Neuronal stem cell (in vitro differentiated cells): ENCODE data around the gene MPPED1.
A peak's percentile ranks its signal among the peaks of the same experiment; 100 is the strongest.

ENCODE experiments used
- DNase-seq: peaks from one replicate; pipeline ENCODE4 v3.0.0-alpha.2; 2013; ENCODE audit warnings: low spot score
- H2AFZ ChIP-seq: one replicate; pipeline ENCODE4 v1.6.1; 2013; ENCODE audit warnings: mild to moderate bottlenecking, low read length, inconsistent platforms
- H2AK5ac ChIP-seq: 2 replicates; pipeline ENCODE4 v1.6.1; 2013; ENCODE audit warnings: low read depth, mild to moderate bottlenecking, inconsistent platforms, low read length, moderate library complexity, mixed read lengths
- H2BK120ac ChIP-seq: 2 replicates; pipeline ENCODE4 v1.6.1; 2013; ENCODE audit warnings: low read depth, mild to moderate bottlenecking, inconsistent platforms, low read length, moderate library complexity, mixed read lengths
- H2BK12ac ChIP-seq: one replicate; pipeline ENCODE4 v1.6.1; 2013; ENCODE audit warnings: low read length, inconsistent platforms
- H2BK15ac ChIP-seq: 2 replicates; pipeline ENCODE4 v1.6.1; 2013; ENCODE audit warnings: mild to moderate bottlenecking, low read length, inconsistent platforms, mixed read lengths
- H2BK5ac ChIP-seq: one replicate; pipeline ENCODE4 v1.6.1; 2013; ENCODE audit warnings: inconsistent platforms, mild to moderate bottlenecking, low read length, moderate library complexity
- H3K14ac ChIP-seq: one replicate; pipeline ENCODE4 v1.6.1; 2013; ENCODE audit warnings: low read length, inconsistent platforms
- H3K18ac ChIP-seq: 2 replicates; pipeline ENCODE4 v1.6.1; 2013; ENCODE audit warnings: low read length, inconsistent platforms
- H3K23ac ChIP-seq: 2 replicates; pipeline ENCODE4 v1.6.1; 2013; ENCODE audit warnings: low read depth, mild to moderate bottlenecking, mixed read lengths, low read length, inconsistent platforms; ENCODE audit not compliant: poor library complexity
- H3K27ac ChIP-seq: replicated peaks from 3 replicates; pipeline ENCODE4 v1.5.1; 2013; ENCODE audit warnings: low read length, inconsistent platforms
- H3K27me3 ChIP-seq, 3 experiments: 2 replicates each; pipeline ENCODE4 v1.6.1; 2013; ENCODE audit warnings: low read length in 3 of 3, mild to moderate bottlenecking in 2 of 3, inconsistent platforms in 1 of 3, low read depth in 1 of 3, mixed read lengths in 1 of 3, moderate library complexity in 1 of 3; ENCODE audit not compliant: control insufficient read depth in 3 of 3, insufficient read depth in 3 of 3
- H3K36me3 ChIP-seq, 2 donors: replicated peaks in 1 of 2; 2 replicates each; pipeline ENCODE4 v1.6.1; 2013; ENCODE audit warnings: low read length in 2 of 2; ENCODE audit not compliant: control insufficient read depth in 2 of 2, insufficient read depth in 2 of 2
- H3K4ac ChIP-seq: 2 replicates; pipeline ENCODE4 v1.6.1; 2013; ENCODE audit warnings: inconsistent platforms, mild to moderate bottlenecking, low read length, moderate library complexity
- H3K4me1 ChIP-seq, 2 donors: 1 replicate in 1 of 2; 2 replicates in 1 of 2; pipeline ENCODE4 v1.6.1; 2013; ENCODE audit warnings: low read length in 2 of 2, low read depth in 1 of 2; ENCODE audit not compliant: control insufficient read depth in 2 of 2, insufficient read depth in 1 of 2
- H3K4me2 ChIP-seq: one replicate; pipeline ENCODE4 v1.6.1; 2013; ENCODE audit warnings: mild to moderate bottlenecking, low read length, inconsistent platforms; ENCODE audit not compliant: insufficient read depth, poor library complexity, severe bottlenecking
- H3K4me3 ChIP-seq, 2 donors: 2 replicates each; pipeline ENCODE4 v1.5.1; 2013; ENCODE audit warnings: low read length in 2 of 2, mild to moderate bottlenecking in 2 of 2, inconsistent platforms in 1 of 2, moderate library complexity in 1 of 2
- H3K79me1 ChIP-seq: one replicate; pipeline ENCODE4 v1.6.1; 2013; ENCODE audit warnings: low read depth, mild to moderate bottlenecking, inconsistent platforms, low read length, moderate library complexity
- H3K9ac ChIP-seq: one replicate; pipeline ENCODE4 v1.6.1; 2013; ENCODE audit warnings: mild to moderate bottlenecking, low read depth, low read length, inconsistent platforms; ENCODE audit not compliant: poor library complexity
- H3K9me3 ChIP-seq, 2 donors: replicated peaks in 1 of 2; 2 replicates each; pipeline versions ENCODE3 to v1.6.1; 2013; ENCODE audit warnings: low read length in 2 of 2, mild to moderate bottlenecking in 2 of 2, inconsistent platforms in 1 of 2, low read depth in 1 of 2, mixed read lengths in 1 of 2, moderate library complexity in 1 of 2; ENCODE audit not compliant: control insufficient read depth in 2 of 2, insufficient read depth in 1 of 2
- H4K8ac ChIP-seq: one replicate; pipeline ENCODE4 v1.6.1; 2013; ENCODE audit warnings: low read depth, mild to moderate bottlenecking, inconsistent platforms, low read length, moderate library complexity
- H4K91ac ChIP-seq: one replicate; pipeline ENCODE4 v1.6.1; 2013; ENCODE audit warnings: low read length, low read depth, mild to moderate bottlenecking, inconsistent platforms; ENCODE audit not compliant: poor library complexity
- WGBS, 2 donors: extraction: QIAGEN DNeasy Blood & Tissue Kit; methylation state at CpG; one replicate each; pipeline ENCODE4 v1.1.7; 2013; ENCODE audit warnings: missing lambda C conversion rate in 2 of 2, mixed read lengths in 1 of 2; ENCODE audit not compliant: insufficient read length in 2 of 2, insufficient replicate concordance in 1 of 2; ENCODE audit errors: extremely low coverage in 2 of 2; 5-methylcytosine and 5-hydroxymethylcytosine counted together

The MPPED1 gene

DNA sequence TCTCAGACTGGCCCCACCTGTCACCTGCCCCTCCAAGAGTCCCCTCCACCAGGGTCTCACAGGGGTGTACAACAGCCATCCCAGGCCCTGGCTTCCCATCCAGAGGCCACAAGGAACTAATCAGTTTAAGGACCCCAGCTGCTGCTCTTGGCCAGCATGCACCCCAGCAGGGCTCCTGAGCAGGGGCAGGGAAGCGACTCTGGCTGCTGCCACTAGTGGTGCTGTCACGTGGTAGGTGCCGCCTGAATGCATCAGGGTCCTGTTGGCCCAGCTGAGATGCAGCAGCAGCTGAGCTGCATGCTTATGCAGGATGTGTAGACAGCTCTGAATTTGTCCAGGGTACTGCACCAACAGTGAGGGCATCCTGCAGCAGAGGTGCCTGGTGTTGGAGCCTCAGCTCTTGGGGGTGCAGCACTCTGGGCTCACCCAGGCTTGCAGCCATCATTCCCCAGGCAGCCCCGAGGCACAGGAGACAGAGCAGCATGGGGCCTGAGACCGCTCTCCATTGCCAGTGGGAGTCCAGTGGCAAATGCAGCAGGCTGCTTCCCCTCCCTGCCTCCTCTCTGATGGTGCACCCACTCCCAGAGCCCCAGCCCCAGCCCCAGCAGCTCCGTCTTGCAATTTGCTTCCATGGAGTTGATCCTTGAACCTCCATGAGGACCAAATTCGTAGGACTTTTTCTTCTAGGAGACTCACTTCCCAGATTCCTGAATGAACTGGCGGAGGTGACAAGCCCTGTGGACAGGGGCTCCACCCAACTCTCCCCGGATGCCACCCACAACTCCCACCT, 98.7 kb downstream of the MPPED1 start:
- H2AK5ac ChIP-seq = peak overlapping the region; percentile 61

DNA sequence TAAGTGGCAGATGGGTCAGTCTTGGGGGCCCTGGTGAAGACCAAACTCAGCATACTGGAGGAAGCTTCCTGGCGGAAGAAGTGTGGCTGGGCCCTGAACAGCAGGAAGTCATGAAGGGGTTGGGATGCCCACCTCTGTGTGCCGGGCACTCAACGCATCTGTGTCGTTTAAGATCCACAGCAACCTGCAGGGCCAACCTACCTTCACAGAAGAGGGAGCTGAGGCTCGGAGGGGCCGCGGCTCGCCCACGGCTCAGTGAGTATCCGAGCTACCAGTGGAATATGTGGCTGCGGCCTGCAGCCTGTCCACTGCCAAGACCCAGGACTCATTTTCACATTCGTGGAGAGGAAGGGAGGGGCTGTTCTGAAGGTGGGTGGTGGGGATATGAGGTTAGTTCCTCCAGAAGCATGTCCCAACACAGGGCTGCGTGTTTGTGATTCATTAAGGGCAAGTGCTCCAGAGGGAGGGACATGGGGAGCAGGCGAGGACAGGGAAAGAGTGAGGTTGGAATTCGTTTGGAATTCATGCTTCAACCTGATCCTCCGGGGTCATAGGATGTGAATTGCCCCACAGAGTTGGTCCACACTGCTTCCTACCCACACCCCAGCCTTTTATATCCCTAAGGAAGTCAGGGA, 99.6 kb downstream of the MPPED1 start:
- Histone ChIP-seq H2AK5ac (no peak overlapping the region), H3K9ac (no peak overlapping the region), H2BK5ac (no peak overlapping the region), H4K91ac (no peak overlapping the region), H3K18ac (no peak overlapping the region), H3K27ac (no peak overlapping the region), H2AFZ (no peak overlapping the region), H3K14ac (no peak overlapping the region), H3K23ac (no peak overlapping the region), H3K4me2 (no peak overlapping the region), H3K4me3 (no peak overlapping the region), H2BK15ac (no peak overlapping the region), H2BK120ac (no peak overlapping the region), H3K36me3 (no peaks in the 10 kb centered on the region), H2BK12ac (no peak overlapping the region), H3K9me3 (peaks cover 0 to 2% of the 10 kb centered on the region in 2 donors), H3K4ac (no peak overlapping the region), H3K79me1 (peaks cover 2% of the 10 kb centered on the region), H4K8ac (no peak overlapping the region), H3K27me3 (no peaks in the 10 kb centered on the region), H3K4me1 (peaks cover 0 to 2% of the 10 kb centered on the region in 2 donors)
- no CpG with 5 or more reads among the region's 16 CpGs for WGBS, 2 donors
- no peak for DNase-seq

More for the DNA sequence above, 98.7 kb downstream of the MPPED1 start:
- no peak overlapping the region for H2BK120ac ChIP-seq
- H4K8ac ChIP-seq = no peak overlapping the region
- H3K4me2 ChIP-seq = no peak overlapping the region
- no peak overlapping the region for H3K4ac ChIP-seq
- no peak overlapping the region for H3K27ac ChIP-seq
- H3K23ac ChIP-seq = peak overlapping the region; percentile 31
- peak overlapping the region in 1 of 2 donors; percentile 25 for H3K4me3 ChIP-seq
- H3K9ac ChIP-seq = peak overlapping the region; percentile 60
- no CpG with 5 or more reads among the region's 9 CpGs for WGBS, 2 donors
- H2BK5ac ChIP-seq = no peak overlapping the region
- peaks cover 0 to 2% of the 10 kb centered on the region in 2 donors for H3K9me3 ChIP-seq
- H3K4me1 ChIP-seq = peaks cover 0 to 10% of the 10 kb centered on the region in 2 donors
- peak overlapping the region; percentile 51 for H3K18ac ChIP-seq
- H2BK15ac ChIP-seq = no peak overlapping the region
- no peak overlapping the region for H2AFZ ChIP-seq
- peaks cover 2% of the 10 kb centered on the region for H3K79me1 ChIP-seq
- H4K91ac ChIP-seq = no peak overlapping the region
- peak overlapping the region; percentile 75 for H3K14ac ChIP-seq
- no peak for DNase-seq
- no peaks in the 10 kb centered on the region for H3K27me3 ChIP-seq
- no peaks in the 10 kb centered on the region for H3K36me3 ChIP-seq
- H2BK12ac ChIP-seq = no peak overlapping the region

DNA sequence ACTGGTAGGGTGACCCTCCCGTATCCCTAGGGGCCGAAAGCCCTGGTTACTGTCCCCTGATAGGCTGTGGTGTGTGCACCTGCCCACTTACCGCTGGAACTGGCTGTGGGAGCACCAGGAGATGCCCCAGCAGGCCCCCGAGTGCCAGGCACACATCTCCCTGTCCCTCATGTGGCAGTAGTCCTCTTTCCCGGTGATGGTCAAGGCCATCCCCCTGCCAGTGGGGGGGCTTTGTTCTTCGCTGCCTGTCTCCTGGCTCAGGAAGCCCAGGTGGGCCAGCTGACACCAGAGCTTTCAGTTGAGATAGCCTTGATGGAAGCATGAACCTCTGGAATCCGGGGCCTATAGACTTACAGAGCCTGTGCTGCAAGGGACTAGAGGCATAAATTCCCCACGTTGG, 100.5 kb downstream of the MPPED1 start:
- no peak overlapping the region for H3K27ac ChIP-seq
- no peak overlapping the region for H3K4ac ChIP-seq
- H3K36me3 ChIP-seq = no peaks in the 10 kb centered on the region
- no CpG with 5 or more reads among the region's 8 CpGs for WGBS, 2 donors
- no peak overlapping the region for H3K4me3 ChIP-seq
- H2BK5ac ChIP-seq = peak overlapping the region; percentile 57
- H3K9ac ChIP-seq = no peak overlapping the region
- H4K91ac ChIP-seq = no peak overlapping the region
- no peak for DNase-seq
- no peak overlapping the region for H3K4me2 ChIP-seq
- peaks cover 0 to 2% of the 10 kb centered on the region in 2 donors for H3K9me3 ChIP-seq
- peak overlapping the region; percentile 46 for H2AK5ac ChIP-seq
- H3K14ac ChIP-seq = no peak overlapping the region
- H3K79me1 ChIP-seq = peaks cover 5% of the 10 kb centered on the region
- no peak overlapping the region for H2BK15ac ChIP-seq
- H3K4me1 ChIP-seq = peaks cover 0 to 1% of the 10 kb centered on the region in 2 donors
- H4K8ac ChIP-seq = peak overlapping the region; percentile 82
- H2AFZ ChIP-seq = no peak overlapping the region
- peak overlapping the region; percentile 30 for H2BK12ac ChIP-seq
- H3K18ac ChIP-seq = no peak overlapping the region
- H3K23ac ChIP-seq = peak overlapping the region; percentile 75
- H2BK120ac ChIP-seq = peak overlapping the region; percentile 47
- H3K27me3 ChIP-seq = no peaks in the 10 kb centered on the region

DNA sequence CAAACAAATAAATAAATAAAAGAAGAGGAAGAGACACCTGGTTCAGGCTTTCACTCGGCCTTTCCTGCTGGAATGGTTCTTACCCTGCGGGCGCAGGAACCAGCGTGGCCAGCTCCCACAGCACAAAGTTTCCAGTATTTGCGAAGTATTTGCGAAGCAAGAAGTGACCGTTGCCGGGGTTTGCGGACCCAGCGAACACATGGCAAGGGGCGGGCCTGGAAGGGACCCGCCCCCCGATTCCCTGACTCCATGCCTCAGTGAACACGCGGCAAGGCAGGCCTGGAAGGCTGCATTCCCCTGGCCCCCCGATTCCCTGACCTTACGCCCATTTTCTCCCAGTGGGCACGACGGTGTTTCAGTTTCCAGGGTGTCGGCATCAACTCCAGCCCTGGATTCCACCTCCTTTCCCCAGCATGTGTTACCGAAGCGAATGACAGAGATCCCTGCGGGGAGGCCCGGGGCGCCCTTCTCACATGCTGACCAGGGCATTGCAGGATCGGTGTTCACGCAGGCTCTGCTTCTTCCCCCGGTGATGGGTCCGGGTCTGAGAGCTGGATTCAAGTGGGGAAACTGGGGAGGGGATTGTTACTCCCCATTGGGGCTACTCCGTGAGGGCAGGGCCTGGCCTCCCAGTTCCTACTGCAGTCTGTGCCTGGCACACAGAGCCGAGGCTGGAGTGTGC, 102.8 kb downstream of the MPPED1 start:
- Histone ChIP-seq H3K4ac (no peak overlapping the region), H2BK12ac (no peak overlapping the region), H3K27me3 (no peaks in the 10 kb centered on the region), H2BK5ac (peak overlapping the region; percentile 84), H2BK120ac (no peak overlapping the region), H3K36me3 (no peaks in the 10 kb centered on the region), H3K9ac (peak overlapping the region; percentile 30), H3K23ac (peak overlapping the region; percentile 55), H4K8ac (peak overlapping the region; percentile 92), H3K18ac (peak overlapping the region; percentile 91), H3K9me3 (peaks cover 0 to 2% of the 10 kb centered on the region in 2 donors), H3K79me1 (peaks cover 4% of the 10 kb centered on the region), H3K4me1 (peaks cover 0 to 7% of the 10 kb centered on the region in 2 donors), H3K27ac (no peak overlapping the region), H3K4me2 (no peak overlapping the region), H3K14ac (peak overlapping the region; percentile 75), H2AK5ac (peak overlapping the region; percentile 66), H4K91ac (no peak overlapping the region), H2BK15ac (no peak overlapping the region), H2AFZ (no peak overlapping the region), H3K4me3 (no peak overlapping the region)
- WGBS, 2 donors = no CpG with 5 or more reads among the region's 31 CpGs
- no peak for DNase-seq
